ENCODE measurements around the gene SOX11. TPM values are rescaled to one million over a fixed set of nuclear protein-coding genes. Genes with fewer than 3 reads are reported as not detected.

The SOX11 gene
- total and polyA plus RNA-seq, 2 of the 8 experiments (the other 6 are each of a cell fraction or from before 2014, with no cell fraction given) = 9.0 to 55.6 TPM

DNA sequence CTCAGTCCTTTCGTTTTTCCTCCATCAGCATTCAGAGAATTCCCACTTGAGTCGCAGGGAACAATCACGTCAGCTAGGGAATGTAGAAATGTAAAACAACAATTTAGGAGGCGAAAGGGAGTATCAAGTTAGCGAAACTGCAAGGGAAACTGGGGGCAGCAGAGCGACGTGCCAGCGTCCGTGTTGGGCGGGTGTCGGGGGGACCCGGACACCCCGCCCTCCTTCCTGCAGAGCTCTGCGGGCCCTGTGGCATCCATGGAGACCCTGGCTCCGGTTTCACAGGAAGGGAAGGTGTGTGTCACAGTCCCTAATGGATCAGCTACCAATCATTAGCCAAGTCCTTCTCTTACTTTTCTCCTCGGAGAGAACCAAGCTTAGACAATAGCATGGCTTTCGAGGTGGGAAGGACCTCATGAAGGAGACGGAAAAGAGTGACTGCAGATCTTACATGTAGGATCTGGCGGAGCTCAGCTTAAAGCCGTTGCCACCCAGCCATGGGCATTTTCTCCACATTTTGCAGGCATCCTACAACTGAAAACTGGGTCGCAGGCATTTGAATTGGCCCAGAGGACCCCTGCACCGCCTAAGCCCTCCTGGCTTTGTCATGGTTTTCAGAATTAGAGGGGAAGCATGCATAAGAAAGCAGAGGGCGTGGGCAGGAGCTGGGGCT, 33.7 kb downstream of the SOX11 start:
- H2BK15ac ChIP-seq (ENCODE audit: low read length) = no peak overlapping the region
- peak overlapping the region; percentile 98 for H2AFZ ChIP-seq (ENCODE audit: low read length)
- no peak overlapping the region for H2BK20ac ChIP-seq (ENCODE audit: low read length)
- H4K8ac ChIP-seq (ENCODE audit: extremely low read depth, insufficient read depth, low read length) = no peak overlapping the region
- H3K27ac ChIP-seq (ENCODE audit: low read depth, low read length) = peak overlapping the region; percentile 86
- no peak overlapping the region for H2BK120ac ChIP-seq (replicated peaks; ENCODE audit: low read depth, low read length)
- H4K20me1 ChIP-seq (replicated peaks in 1 of 2; ENCODE audit: control insufficient read depth in 1 of 2, insufficient read depth in 2 of 2, low read length in 2 of 2) = no peaks in the 10 kb centered on the region
- H3K79me1 ChIP-seq (ENCODE audit: low read depth, low read length) = no peaks in the 10 kb centered on the region
- peak; percentile 94 for FAIRE-seq
- H3K23me2 ChIP-seq (ENCODE audit: low read depth, low read length) = peaks cover 2% of the 10 kb centered on the region; the same call in 1 of the 2 replicates
- no peaks in the 10 kb centered on the region for H3K79me2 ChIP-seq (ENCODE audit: control insufficient read depth in 1 of 2, insufficient read depth in 2 of 2, low read length in 2 of 2)
- H3K14ac ChIP-seq (ENCODE audit: insufficient read length) = no peak overlapping the region
- ChIA-PET CTCF (ENCODE audit: partially characterized antibody) (interaction anchor here (0.8 to 1.1 kb wide), 2 partner anchors 32 to 692 kb away, joined by 3 to 5 read pairs; no protein-coding TSS in a partner anchor), POLR2A (ENCODE audit: partially characterized antibody) (interaction anchor here (0.6 to 2.7 kb wide), 9 partner anchors 10 to 481 kb away, joined by 3 to 28 read pairs (median 3); partner anchors contain the start of gene SOX11)
- no peaks in the 10 kb centered on the region for H3K9me3 ChIP-seq (ENCODE audit: insufficient read depth in 2 of 2, low read depth in 1 of 2, low read length in 1 of 2)
- H2AK5ac ChIP-seq (ENCODE audit: low read depth, low read length) = no peak overlapping the region
- H3K4ac ChIP-seq (replicated peaks; ENCODE audit: insufficient read length, low read depth, low read length) = no peak overlapping the region
- peak overlapping the region; percentile 89 for H4K5ac ChIP-seq (ENCODE audit: insufficient read length, low read depth, low read length)
- H2BK5ac ChIP-seq (ENCODE audit: low read depth, low read length) = peak overlapping the region; percentile 41
- H3K9ac ChIP-seq (replicated peaks in 1 of 4; ENCODE audit: extremely low read depth in 1 of 4, low read depth in 3 of 4, low read length in 3 of 4) = peak overlapping the region in 3 of 4 experiments; percentile 5 to 58 (median 23); a peak in 2 of 7 replicates
- peak overlapping the region; percentile 37 to 59 (median 41) for H3K4me3 ChIP-seq (ENCODE audit: extremely low read depth in 1 of 4, insufficient read depth in 2 of 4, low read depth in 3 of 4, low read length in 4 of 4)
- peaks cover 0 to 26% (median 9%) of the 10 kb centered on the region in 4 experiments; a peak in 6 of 7 replicates for H3K4me1 ChIP-seq (replicated peaks in 1 of 4; ENCODE audit: control insufficient read depth in 3 of 4, insufficient read depth in 4 of 4, low read length in 3 of 4)
- H3K18ac ChIP-seq (ENCODE audit: extremely low read depth, low read length) = peak overlapping the region; percentile 93
- no peak overlapping the region for H2BK12ac ChIP-seq (ENCODE audit: low read depth, low read length)
- peak overlapping the region; percentile 61 to 66 for H3K4me2 ChIP-seq (ENCODE audit: insufficient read depth in 1 of 2, low read depth in 2 of 2, low read length in 2 of 2)
- peak; percentile 85 to 91 for DNase-seq (ENCODE audit: low read depth in 1 of 2, low spot score in 2 of 2)
- no peak overlapping the region for H3K56ac ChIP-seq (replicated peaks; ENCODE audit: insufficient read length, low read depth, low read length)
- 0 out of 8 replicates have a peak, but pooled peaks cover 0 to 3% (median 0%) of the 10 kb centered on the region in 4 experiments for H3K36me3 ChIP-seq (ENCODE audit: control insufficient read depth in 2 of 4, insufficient read depth in 4 of 4, low read length in 3 of 4)
- H4K91ac ChIP-seq (replicated peaks; ENCODE audit: insufficient read length, low read length) = peak overlapping the region; percentile 5
- H3K23ac ChIP-seq (ENCODE audit: insufficient read length) = no peak overlapping the region
- 1% methylated on average over 23 of the region's 23 CpGs; no CpG with 5 or more reads in 1 of the 2 experiments for WGBS, 2 experiments (ENCODE audit: extremely low coverage in 1 of 2, insufficient coverage in 1 of 2, insufficient read length in 1 of 2, insufficient replicate concordance in 2 of 2, low coverage in 1 of 2, low lambda C conversion rate in 2 of 2, missing lambda C conversion rate in 1 of 2)
- no peaks in the 10 kb centered on the region for H3K27me3 ChIP-seq (replicated peaks in 1 of 4; ENCODE audit: control insufficient read depth in 3 of 4, extremely low read depth in 1 of 4, insufficient read depth in 3 of 4, low read length in 3 of 4)
- TF ChIP-seq GTF2F1 (IDR thresholded peaks at IDR 0.05; ENCODE audit: borderline replicate concordance, low read depth, low read length) (no peak), POLR2AphosphoS5 (IDR thresholded peaks at IDR 0.05; ENCODE audit: low read depth, low read length) (no peak), POU5F1 (IDR thresholded peaks at IDR 0.05; ENCODE audit: low read depth, low read length) (peak; percentile 98), SP2 (IDR thresholded peaks at IDR 0.05; ENCODE audit: low read length) (no peak), CBX8 (IDR thresholded peaks at IDR 0.05; ENCODE audit: borderline replicate concordance, low read depth, low read length) (no peak), RFX5 (IDR thresholded peaks at IDR 0.05; ENCODE audit: borderline replicate concordance, low read depth, low read length) (peak; percentile 62; the same call in 1 of the 2 replicates), BACH1 (IDR thresholded peaks at IDR 0.05; ENCODE audit: low read length) (peak; percentile 68), CEBPB (IDR thresholded peaks at IDR 0.05; ENCODE audit: low read depth, low read length) (no peak), SP1 (IDR thresholded peaks at IDR 0.05; ENCODE audit: low read depth, low read length) (peak; percentile 98), KDM1A (IDR thresholded peaks at IDR 0.05; ENCODE audit: borderline replicate concordance, low read length) (peak; percentile 54; the same call in 1 of the 2 replicates), JUND (IDR thresholded peaks at IDR 0.05; ENCODE audit: low read length) (peak; percentile 11; the same call in 1 of the 2 replicates), GABPA (IDR thresholded peaks at IDR 0.05; ENCODE audit: borderline replicate concordance, insufficient read depth, low read length) (no peak), SAP30 (IDR thresholded peaks at IDR 0.05; ENCODE audit: insufficient read depth, insufficient replicate concordance, low read length) (no peak)
